AG10803 (cell line): ENCODE measurements around the gene FOLR1.

ENCODE experiments used
- DNase-seq: peaks from one replicate; pipeline ENCODE4 v3.0.0; 2010; ENCODE audit warnings: low read depth
- H3K4me3 ChIP-seq: 2 replicates; pipeline ENCODE4 v1.5.1; 2011; ENCODE audit warnings: mild to moderate bottlenecking, low read length, control low read depth
- TF ChIP-seq, protein P1 (sequence below): conservative IDR thresholded peaks from 2 replicates; pipeline ENCODE4 v1.5.1; 2011; ENCODE audit warnings: mild to moderate bottlenecking, low read length, control low read depth, inconsistent platforms

Gene FOLR1

DNA sequence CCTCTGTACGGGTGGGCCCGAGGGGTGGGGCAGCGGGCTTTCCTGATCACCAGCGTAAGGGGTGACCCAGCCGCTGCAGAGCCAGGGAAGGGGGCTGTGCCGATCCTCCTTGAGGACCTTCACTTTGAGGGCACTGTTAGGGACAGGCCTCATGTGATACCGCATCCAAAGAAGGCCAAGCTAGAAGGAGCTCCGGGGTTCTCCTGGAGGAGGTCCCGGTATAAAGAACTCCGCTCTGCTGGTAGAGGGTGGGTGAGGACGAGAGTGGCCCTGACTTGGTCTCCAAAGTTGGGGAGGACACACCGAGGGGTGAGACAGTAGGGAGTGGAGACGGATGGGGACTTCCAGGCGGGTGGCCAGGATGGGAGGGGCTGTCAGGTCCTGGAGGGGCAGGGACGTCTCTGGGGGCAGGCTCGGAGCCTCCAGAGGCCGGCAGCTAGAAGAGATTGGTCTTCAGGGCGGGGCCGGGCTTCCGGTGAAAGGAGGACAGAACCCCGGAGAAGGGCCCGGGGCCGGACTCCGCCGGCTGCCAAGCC lies 47.4 kb downstream of the FOLR1 start:
- DNase-seq, result peak; percentile 55
- H3K4me3 ChIP-seq, result peak overlapping the region; percentile 43
- TF ChIP-seq, protein P1, sequence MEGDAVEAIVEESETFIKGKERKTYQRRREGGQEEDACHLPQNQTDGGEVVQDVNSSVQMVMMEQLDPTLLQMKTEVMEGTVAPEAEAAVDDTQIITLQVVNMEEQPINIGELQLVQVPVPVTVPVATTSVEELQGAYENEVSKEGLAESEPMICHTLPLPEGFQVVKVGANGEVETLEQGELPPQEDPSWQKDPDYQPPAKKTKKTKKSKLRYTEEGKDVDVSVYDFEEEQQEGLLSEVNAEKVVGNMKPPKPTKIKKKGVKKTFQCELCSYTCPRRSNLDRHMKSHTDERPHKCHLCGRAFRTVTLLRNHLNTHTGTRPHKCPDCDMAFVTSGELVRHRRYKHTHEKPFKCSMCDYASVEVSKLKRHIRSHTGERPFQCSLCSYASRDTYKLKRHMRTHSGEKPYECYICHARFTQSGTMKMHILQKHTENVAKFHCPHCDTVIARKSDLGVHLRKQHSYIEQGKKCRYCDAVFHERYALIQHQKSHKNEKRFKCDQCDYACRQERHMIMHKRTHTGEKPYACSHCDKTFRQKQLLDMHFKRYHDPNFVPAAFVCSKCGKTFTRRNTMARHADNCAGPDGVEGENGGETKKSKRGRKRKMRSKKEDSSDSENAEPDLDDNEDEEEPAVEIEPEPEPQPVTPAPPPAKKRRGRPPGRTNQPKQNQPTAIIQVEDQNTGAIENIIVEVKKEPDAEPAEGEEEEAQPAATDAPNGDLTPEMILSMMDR, result no peak

DNA sequence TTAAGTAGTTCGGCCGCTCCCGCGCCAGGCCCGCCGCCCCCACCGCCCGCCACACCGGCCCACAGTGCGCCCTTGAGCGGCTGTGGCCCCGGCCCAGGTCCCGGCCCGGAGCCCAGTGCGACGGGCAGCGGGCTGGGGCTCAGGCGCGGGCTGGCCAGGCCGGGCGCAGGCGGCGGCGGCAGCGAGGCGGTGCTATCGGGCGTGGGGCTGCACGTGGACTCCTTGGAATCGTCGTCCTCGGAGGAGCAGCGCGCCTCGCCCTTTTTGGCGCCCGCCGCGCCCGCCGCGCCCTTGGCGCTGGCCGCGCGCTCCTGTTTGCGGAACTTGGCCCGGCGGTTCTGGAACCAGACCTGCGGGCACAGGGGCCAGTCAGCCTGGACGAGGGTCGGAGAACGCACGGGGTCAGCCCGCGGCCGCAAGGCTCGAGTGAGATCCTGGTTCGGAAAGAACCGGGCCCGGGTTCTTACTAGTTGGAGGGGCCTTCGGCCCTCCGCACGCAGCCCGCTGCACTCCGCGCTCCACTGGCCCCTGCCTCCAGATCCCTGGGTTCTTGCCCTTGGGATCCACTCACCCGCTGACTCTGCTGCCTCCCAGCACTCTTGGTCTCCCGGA lies 48.0 kb downstream of the FOLR1 start:
- peak overlapping the region; percentile 43 for H3K4me3 ChIP-seq
- TF ChIP-seq, protein P1, result no peak
- peak; percentile 33 for DNase-seq

DNA sequence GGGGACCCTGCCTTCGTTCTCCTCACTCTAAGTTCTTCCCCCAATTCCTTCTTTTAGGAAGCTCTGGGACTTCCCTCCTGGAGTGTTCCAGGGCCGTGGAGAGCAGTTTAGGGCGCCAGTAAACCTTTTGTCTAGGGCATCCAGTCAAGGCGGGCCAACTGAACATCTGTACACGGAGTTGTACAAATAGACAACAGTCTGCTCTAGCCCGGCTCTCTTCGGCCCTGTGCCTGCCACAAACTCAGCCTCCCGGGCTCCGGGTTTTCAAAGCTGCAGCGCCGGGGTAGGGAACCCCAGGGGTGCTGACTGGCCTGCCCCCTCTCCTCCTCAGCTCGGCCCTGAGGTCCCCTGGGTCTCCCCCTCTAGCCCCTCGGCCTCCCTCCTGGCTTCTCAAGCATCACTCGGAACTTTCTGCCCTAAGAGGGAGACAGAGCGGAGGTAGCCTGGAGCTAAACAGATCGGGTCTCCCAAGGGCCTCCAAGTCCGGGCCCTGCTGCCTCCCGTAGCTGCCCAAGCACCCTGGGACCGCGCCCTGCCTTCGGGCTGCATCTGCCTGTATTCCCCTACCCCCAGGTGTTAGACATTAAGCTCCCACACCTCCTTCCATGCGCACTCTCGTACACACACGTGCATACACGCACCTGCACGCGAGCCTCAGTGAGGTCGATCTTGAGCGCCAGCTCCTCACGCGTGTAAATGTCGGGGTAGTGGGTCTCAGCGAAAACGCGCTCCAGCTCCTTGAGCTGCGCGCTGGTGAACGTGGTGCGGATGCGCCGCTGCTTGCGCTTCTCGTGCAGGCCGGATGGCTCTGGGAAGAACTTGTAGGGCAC lies 48.7 kb downstream of the FOLR1 start:
- H3K4me3 ChIP-seq, result peak overlapping the region; percentile 31; the same call in 1 of the 2 replicates
- DNase-seq, result no peak

DNA sequence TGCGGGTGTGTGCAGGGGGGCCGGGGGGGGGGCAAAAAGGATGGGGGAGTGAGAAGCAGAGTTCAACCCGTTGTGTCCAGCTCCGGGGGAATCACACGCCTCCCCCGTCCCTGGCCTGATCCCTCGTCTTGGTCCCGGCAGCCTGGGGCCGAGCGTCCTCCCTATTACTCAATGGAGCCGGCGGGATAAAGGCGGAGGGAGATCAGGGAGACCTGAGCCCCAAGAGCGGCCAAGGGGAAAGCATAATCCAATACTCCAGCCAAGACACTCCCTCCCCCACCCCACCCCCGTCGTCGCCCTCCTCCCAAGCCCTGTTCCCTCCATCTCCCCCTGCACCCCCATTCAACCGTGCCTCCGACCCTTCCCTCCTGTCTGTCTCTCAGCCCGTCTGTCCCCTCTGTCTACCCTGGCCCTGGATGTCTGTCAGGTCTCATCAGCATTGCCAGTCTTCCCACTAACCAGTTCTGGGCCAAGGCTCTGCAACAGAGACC lies 49.4 kb downstream of the FOLR1 start:
- no peak overlapping the region for H3K4me3 ChIP-seq
- TF ChIP-seq, protein P1, result no peak
- DNase-seq, result no peak

More for the DNA sequence above, 48.7 kb downstream of the FOLR1 start:
- TF ChIP-seq, protein P1, result no peak

DNA sequence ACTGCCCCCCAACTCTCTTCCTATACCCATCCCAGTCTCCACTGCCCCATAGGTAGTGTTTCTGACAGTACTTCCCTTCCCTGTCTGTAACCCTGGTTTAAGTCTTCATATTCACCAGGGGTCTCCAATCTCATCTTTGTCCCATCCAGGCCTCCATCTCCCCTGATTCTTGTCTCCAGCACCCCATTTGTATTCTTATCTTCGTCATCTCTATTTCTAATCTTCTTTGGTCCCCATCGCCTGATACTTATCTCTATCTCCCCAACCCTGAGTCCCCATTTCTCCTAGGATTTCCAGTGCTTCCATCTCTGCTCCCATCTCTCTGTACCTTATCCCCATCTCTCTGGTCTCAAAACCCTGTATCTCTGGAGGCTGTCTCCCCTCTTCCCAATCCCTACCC lies 50.2 kb downstream of the FOLR1 start:
- TF ChIP-seq, protein P1, result no peak
- no peak overlapping the region for H3K4me3 ChIP-seq
- no peak for DNase-seq

DNA sequence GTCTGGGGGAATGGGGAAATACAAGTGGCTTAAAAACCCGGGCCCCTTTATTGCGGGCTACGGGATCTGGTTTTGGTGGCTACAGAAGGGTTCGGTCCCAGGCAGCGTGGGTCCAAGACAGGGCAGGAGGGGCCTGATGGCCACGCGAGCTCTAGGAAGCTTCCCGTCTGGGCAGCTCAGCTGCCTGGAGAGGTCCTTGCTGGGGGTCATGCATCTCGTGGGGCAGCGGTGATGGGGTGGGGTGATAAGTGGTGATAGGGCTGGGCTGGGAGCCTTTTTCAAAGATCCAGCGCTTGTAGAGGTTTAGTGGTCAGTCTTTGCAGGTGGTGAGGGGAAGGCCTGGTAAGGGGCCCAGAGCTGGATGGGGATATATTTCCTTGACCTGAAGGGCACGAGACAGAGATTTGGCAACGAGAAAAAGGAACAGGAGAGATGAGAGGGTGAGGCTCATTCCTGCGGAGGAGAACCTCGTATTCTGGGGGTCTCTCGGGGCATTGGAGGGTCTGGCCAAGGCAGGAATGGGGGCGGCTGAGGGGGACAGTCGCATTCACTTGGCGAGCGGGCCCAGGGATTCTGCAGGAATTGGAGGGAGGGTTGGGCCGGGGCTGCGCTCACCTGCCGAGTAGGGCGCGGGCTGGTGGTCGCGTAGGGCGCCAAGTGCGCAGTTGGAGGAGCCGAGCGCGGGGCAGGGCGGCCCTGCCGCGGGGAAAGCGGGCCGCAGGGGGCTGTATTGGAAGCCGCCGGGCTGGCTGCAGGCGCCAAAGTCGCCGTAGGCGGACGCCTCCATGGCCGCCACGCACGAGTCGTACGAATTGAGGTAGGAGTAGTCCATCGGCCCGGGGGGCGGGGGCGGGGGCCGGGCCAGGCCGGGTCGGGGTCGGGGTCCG lies 51.5 kb downstream of the FOLR1 start:
- TF ChIP-seq, protein P1, result no peak
- no peak overlapping the region for H3K4me3 ChIP-seq
- no peak for DNase-seq
